Inflammatory macrophage treated with lipopolysaccharide for 1 hour (primary cell): ENCODE results near the gene RACK1.
"Not testable (repeated sequence)": the region's sequence is repeated elsewhere in the genome, so short reads cannot be mapped to it uniquely, and the experiment has no call there.

Experiments
- DNase-seq, 2 donors: peaks; one replicate each; pipeline ENCODE4 v3.0.0-alpha.2; 2020 to 2022

The RACK1 gene

GRCh38 chr5:181243564-181244343 is at the start of gene RACK1:
Gene RACK1, minus strand, starts transcription at chr5:181243906. Its CDS starts 106 bp downstream, at chr5:181243800.
- DNase-seq, result peak; percentile 78 to 84

- DNase-seq, result not testable (repeated sequence)
These were observed 43.6 kb upstream of the RACK1 start for GRCh38 chr5:181287331-181287730.

GRCh38 chr5:181285962-181286705 is 42.4 kb upstream of the RACK1 start:
- not testable (repeated sequence) for DNase-seq

GRCh38 chr5:181283841-181284755 is 40.4 kb upstream of the RACK1 start:
- DNase-seq, result not testable (repeated sequence)

- DNase-seq, result no peak
These were observed 39.6 kb upstream of the RACK1 start for GRCh38 chr5:181283347-181283746.

- DNase-seq, result no peak
These were observed 39.2 kb upstream of the RACK1 start for GRCh38 chr5:181282874-181283273.

GRCh38 chr5:181282415-181282814 is 38.7 kb upstream of the RACK1 start:
- not testable (repeated sequence) for DNase-seq

GRCh38 chr5:181281984-181282316 is 38.2 kb upstream of the RACK1 start:
- DNase-seq, result no peak

- DNase-seq, result no peak
These were observed 37.6 kb upstream of the RACK1 start for GRCh38 chr5:181281077-181281983.

- DNase-seq, result no peak
These were observed 36.6 kb upstream of the RACK1 start for GRCh38 chr5:181280251-181280762.

GRCh38 chr5:181273433-181273744 is 29.7 kb upstream of the RACK1 start:
- peak in 1 of 2 donors; percentile 4 for DNase-seq

- DNase-seq, result no peak
These were observed 27.4 kb upstream of the RACK1 start for GRCh38 chr5:181271081-181271480.

GRCh38 chr5:181267907-181268306 is 24.2 kb upstream of the RACK1 start:
- not testable (repeated sequence) for DNase-seq

- not testable (repeated sequence) for DNase-seq
These were observed 23.7 kb upstream of the RACK1 start for GRCh38 chr5:181267291-181267904.

- DNase-seq, result no peak
These were observed 21.5 kb upstream of the RACK1 start for GRCh38 chr5:181265092-181265671.

GRCh38 chr5:181263633-181264032 is 19.9 kb upstream of the RACK1 start:
- DNase-seq, result no peak

- DNase-seq, result peak; percentile 58 to 62
These were observed 17.8 kb upstream of the RACK1 start for GRCh38 chr5:181261320-181262049.

- peak; percentile 85 for DNase-seq
These were observed 17.1 kb upstream of the RACK1 start, which contains the start of gene TRIM52 for GRCh38 chr5:181260720-181261319. Gene TRIM52, minus strand, starts transcription at chr5:181261143. Its CDS starts 330 bp downstream, at chr5:181260813.

- DNase-seq, result no peak
These were observed 16.4 kb upstream of the RACK1 start for GRCh38 chr5:181259974-181260719.
